ENCODE data around the gene MCEE. TPM values are rescaled to one million over a fixed set of nuclear protein-coding genes. Genes with fewer than 3 reads are reported as not detected.
"Not testable (repeated sequence)": the region's sequence is repeated elsewhere in the genome, so short reads cannot be mapped to it uniquely, and the experiment has no call there.

MCEE gene
- total RNA-seq, 4 donors from 2014 or later, result 19.0 to 45.2 (median 33.3) TPM

- DNase-seq (ENCODE audit: low spot score in 2 of 2); H3K4me3 ChIP-seq (ENCODE audit: low read depth, poor library complexity, severe bottlenecking); intact Hi-C loops (cut with DNase I; ENCODE audit: low total_unique reads): not testable (repeated sequence)
- WGBS, 2 donors, result 57 to 73% methylated on average over 9 of the region's 9 CpGs
Measured at GRCh38 chr2:71085325-71086003, 44.6 kb downstream of the MCEE start.

- H3K4me3 ChIP-seq (ENCODE audit: low read depth, poor library complexity, severe bottlenecking); intact Hi-C loops (cut with DNase I; ENCODE audit: low total_unique reads); DNase-seq (ENCODE audit: low spot score in 2 of 2): not testable (repeated sequence)
- 64 to 78% methylated on average over 10 of the region's 13 CpGs for WGBS, 2 donors
Measured at GRCh38 chr2:71083752-71084312, 46.2 kb downstream of the MCEE start.

- H3K4me3 ChIP-seq (ENCODE audit: low read depth, poor library complexity, severe bottlenecking); DNase-seq (ENCODE audit: low spot score in 2 of 2); intact Hi-C loops (cut with DNase I; ENCODE audit: low total_unique reads): not testable (repeated sequence)
- no CpG with 5 or more reads among the region's 3 CpGs for WGBS, 2 donors
Measured at GRCh38 chr2:71083297-71083696, 46.7 kb downstream of the MCEE start.

- no peak overlapping the region for H3K4me3 ChIP-seq (ENCODE audit: low read depth, poor library complexity, severe bottlenecking)
- DNase-seq (ENCODE audit: low spot score in 2 of 2), result no peak
- TF ChIP-seq CTCF (IDR thresholded peaks at IDR 0.05) (no peak), POLR2A (IDR thresholded peaks at IDR 0.05) (no peak)
- WGBS, 2 donors, result 76 to 86% methylated on average over 5 of the region's 5 CpGs
- intact Hi-C loops (cut with DNase I; ENCODE audit: low total_unique reads), result no loop called here
Measured at GRCh38 chr2:71082402-71083252, 47.4 kb downstream of the MCEE start.

- TF ChIP-seq POLR2A (IDR thresholded peaks at IDR 0.05), result no peak
- TF ChIP-seq CTCF (IDR thresholded peaks at IDR 0.05), result no peak
- H3K4me3 ChIP-seq (ENCODE audit: low read depth, poor library complexity, severe bottlenecking), result no peak overlapping the region
- no peak for DNase-seq (ENCODE audit: low spot score in 2 of 2)
- WGBS, 2 donors, result 54 to 62% methylated on average over 3 of the region's 3 CpGs
- intact Hi-C loops (cut with DNase I; ENCODE audit: low total_unique reads), result no loop called here
Measured at GRCh38 chr2:71078624-71079023, 51.4 kb downstream of the MCEE start.

- 60 to 93% methylated on average over 2 of the region's 2 CpGs for WGBS, 2 donors
Measured at GRCh38 chr2:71074893-71075395, 55.1 kb downstream of the MCEE start.

More at GRCh38 chr2:71074893-71075395, 55.1 kb downstream of the MCEE start:
- intact Hi-C loops (cut with DNase I; ENCODE audit: low total_unique reads), result no loop called here
- peak in 1 of 2 donors; percentile 26 for DNase-seq (ENCODE audit: low spot score in 2 of 2)
- no peak for TF ChIP-seq CTCF (IDR thresholded peaks at IDR 0.05)
- TF ChIP-seq POLR2A (IDR thresholded peaks at IDR 0.05), result no peak
- H3K4me3 ChIP-seq (ENCODE audit: low read depth, poor library complexity, severe bottlenecking), result no peak overlapping the region

Measured in lower leg skin (tissue), 4 donors.